OCI-LY1 (cell line): ENCODE measurements around the gene S1PR4.

Source experiments
- H2AFZ ChIP-seq: fragments of 200-600 bp; sonication (generic), shearing (Covaris generic); 2 replicates; pipeline ENCODE4 v1.6.0; 2014; ENCODE audit warnings: antibody characterized with exemption, mild to moderate bottlenecking, low read length
- H3F3A ChIP-seq: fragments of 200-600 bp; sonication (generic), shearing (Covaris generic); 2 replicates; pipeline ENCODE4 v1.6.0; 2014; ENCODE audit warnings: mild to moderate bottlenecking, antibody characterized with exemption, low read length, moderate library complexity; ENCODE audit not compliant: insufficient read depth
- H3K27ac ChIP-seq: fragments of 200-600 bp; sonication (generic); 2 replicates; pipeline ENCODE4 v1.5.1; 2014; ENCODE audit warnings: low read length, mixed run types, mild to moderate bottlenecking, low read depth; ENCODE audit not compliant: poor library complexity, severe bottlenecking
- H3K27me3 ChIP-seq: fragments of 200-600 bp; sonication (generic); 2 replicates; pipeline ENCODE4 v1.6.0; 2014; ENCODE audit warnings: antibody characterized with exemption, mild to moderate bottlenecking, low read length, moderate library complexity; ENCODE audit not compliant: insufficient read depth
- H3K36me3 ChIP-seq: fragments of 200-600 bp; sonication (generic); 2 replicates; pipeline ENCODE4 v1.6.1; 2014; ENCODE audit warnings: mild to moderate bottlenecking, antibody characterized with exemption, low read length, moderate library complexity, mixed read lengths; ENCODE audit not compliant: insufficient read depth
- H3K4me1 ChIP-seq: fragments of 200-600 bp; sonication (generic); 2 replicates; pipeline ENCODE4 v1.5.1; 2014; ENCODE audit warnings: mild to moderate bottlenecking, low read length, moderate library complexity; ENCODE audit not compliant: insufficient read depth, severe bottlenecking
- H3K4me2 ChIP-seq: fragments of 200-600 bp; sonication (generic), shearing (Covaris generic); 2 replicates; pipeline ENCODE4 v1.6.1; 2014; ENCODE audit warnings: low read length
- H3K4me3 ChIP-seq: fragments of 200-600 bp; sonication (generic); 2 replicates; pipeline ENCODE4 v1.5.1; 2014; ENCODE audit warnings: low read length, low read depth, mild to moderate bottlenecking, mixed read lengths; ENCODE audit not compliant: poor library complexity, severe bottlenecking
- H3K79me2 ChIP-seq: fragments of 200-600 bp; shearing (Covaris generic); 2 replicates; pipeline ENCODE4 v1.6.1; 2016; ENCODE audit warnings: mixed run types, low read length, mixed read lengths; ENCODE audit not compliant: insufficient read depth
- H3K9ac ChIP-seq: fragments of 200-600 bp; sonication (generic), shearing (Covaris generic); 2 replicates; pipeline ENCODE4 v1.6.1; 2014; ENCODE audit warnings: mild to moderate bottlenecking, low read length, mixed read lengths
- H3K9me2 ChIP-seq: fragments of 200-600 bp; sonication (generic), shearing (Covaris generic); 2 replicates; pipeline ENCODE4 v1.6.1; 2014; ENCODE audit warnings: low read depth, mild to moderate bottlenecking, low read length, mixed read lengths
- H3K9me3 ChIP-seq: fragments of 200-600 bp; shearing (Covaris generic); 2 replicates; pipeline ENCODE4 v1.6.1; 2014; ENCODE audit warnings: low read length, mixed read lengths
- H4K20me1 ChIP-seq: fragments of 200-600 bp; sonication (generic), shearing (Covaris generic); 2 replicates; pipeline ENCODE4 v1.6.0; 2016; ENCODE audit warnings: mild to moderate bottlenecking, low read length; ENCODE audit not compliant: insufficient read depth
- CTCF ChIP-seq: fragments of 200-600 bp; sonication (generic), shearing (Covaris generic); IDR thresholded peaks from 2 replicates; pipeline ENCODE4 v1.5.1; 2017; ENCODE audit warnings: mild to moderate bottlenecking, antibody characterized with exemption, low read length, moderate library complexity, mixed read lengths
- EZH2 ChIP-seq: fragments of 200-600 bp; sonication (generic), shearing (Covaris generic); IDR thresholded peaks from 2 replicates; pipeline ENCODE4 v1.8.0; 2017; ENCODE audit warnings: borderline replicate concordance, mixed run types, mild to moderate bottlenecking, antibody characterized with exemption, low read length, moderate library complexity, mixed read lengths

S1PR4 gene

GRCh38 chr19:3196933-3197205 is 18.3 kb downstream of the S1PR4 start:
- Histone ChIP-seq H3K4me3 (no peak overlapping the region), H3F3A (no peaks in the 10 kb centered on the region), H3K9me3 (no peaks in the 10 kb centered on the region), H3K27me3 (no peaks in the 10 kb centered on the region), H3K27ac (no peak overlapping the region), H3K4me2 (no peak overlapping the region), H3K36me3 (peaks cover 53% of the 10 kb centered on the region), H3K79me2 (no peaks in the 10 kb centered on the region), H3K9ac (no peak overlapping the region), H4K20me1 (no peaks in the 10 kb centered on the region), H3K4me1 (no peaks in the 10 kb centered on the region), H3K9me2 (no peaks in the 10 kb centered on the region), H2AFZ (no peak overlapping the region)
- TF ChIP-seq CTCF (no peak), EZH2 (no peak)

GRCh38 chr19:3198901-3199700 is 20.5 kb downstream of the S1PR4 start:
- H3K9ac ChIP-seq, result no peak overlapping the region
- peaks cover 48% of the 10 kb centered on the region for H3K36me3 ChIP-seq
- H3K9me3 ChIP-seq, result no peaks in the 10 kb centered on the region
- no peaks in the 10 kb centered on the region for H3F3A ChIP-seq
- no peaks in the 10 kb centered on the region for H3K9me2 ChIP-seq
- no peaks in the 10 kb centered on the region for H4K20me1 ChIP-seq
- H3K27me3 ChIP-seq, result no peaks in the 10 kb centered on the region
- H3K4me2 ChIP-seq, result no peak overlapping the region
- H3K4me1 ChIP-seq, result no peaks in the 10 kb centered on the region
- TF ChIP-seq CTCF, result no peak
- TF ChIP-seq EZH2, result no peak
- no peak overlapping the region for H3K27ac ChIP-seq
- no peak overlapping the region for H3K4me3 ChIP-seq
- no peaks in the 10 kb centered on the region for H3K79me2 ChIP-seq
- no peak overlapping the region for H2AFZ ChIP-seq

GRCh38 chr19:3201072-3201700 is 22.6 kb downstream of the S1PR4 start:
- Histone ChIP-seq H3K4me3 (no peak overlapping the region), H4K20me1 (no peaks in the 10 kb centered on the region), H3K9ac (no peak overlapping the region), H3K27me3 (no peaks in the 10 kb centered on the region), H3K4me2 (no peak overlapping the region), H3K36me3 (peaks cover 42% of the 10 kb centered on the region), H3K9me2 (no peaks in the 10 kb centered on the region), H2AFZ (no peak overlapping the region), H3K9me3 (no peaks in the 10 kb centered on the region), H3F3A (no peaks in the 10 kb centered on the region), H3K79me2 (no peaks in the 10 kb centered on the region), H3K4me1 (no peaks in the 10 kb centered on the region), H3K27ac (no peak overlapping the region)
- no peak for TF ChIP-seq CTCF
- no peak for TF ChIP-seq EZH2
